ENCODE measurements around the gene KNOP1. TPM values are rescaled to one million over a fixed set of nuclear protein-coding genes. Genes with fewer than 3 reads are reported as not detected.

Gene KNOP1, protein sequence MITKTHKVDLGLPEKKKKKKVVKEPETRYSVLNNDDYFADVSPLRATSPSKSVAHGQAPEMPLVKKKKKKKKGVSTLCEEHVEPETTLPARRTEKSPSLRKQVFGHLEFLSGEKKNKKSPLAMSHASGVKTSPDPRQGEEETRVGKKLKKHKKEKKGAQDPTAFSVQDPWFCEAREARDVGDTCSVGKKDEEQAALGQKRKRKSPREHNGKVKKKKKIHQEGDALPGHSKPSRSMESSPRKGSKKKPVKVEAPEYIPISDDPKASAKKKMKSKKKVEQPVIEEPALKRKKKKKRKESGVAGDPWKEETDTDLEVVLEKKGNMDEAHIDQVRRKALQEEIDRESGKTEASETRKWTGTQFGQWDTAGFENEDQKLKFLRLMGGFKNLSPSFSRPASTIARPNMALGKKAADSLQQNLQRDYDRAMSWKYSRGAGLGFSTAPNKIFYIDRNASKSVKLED
- total RNA-seq = 10.1 and 17.3 TPM in 2 replicates

DNA sequence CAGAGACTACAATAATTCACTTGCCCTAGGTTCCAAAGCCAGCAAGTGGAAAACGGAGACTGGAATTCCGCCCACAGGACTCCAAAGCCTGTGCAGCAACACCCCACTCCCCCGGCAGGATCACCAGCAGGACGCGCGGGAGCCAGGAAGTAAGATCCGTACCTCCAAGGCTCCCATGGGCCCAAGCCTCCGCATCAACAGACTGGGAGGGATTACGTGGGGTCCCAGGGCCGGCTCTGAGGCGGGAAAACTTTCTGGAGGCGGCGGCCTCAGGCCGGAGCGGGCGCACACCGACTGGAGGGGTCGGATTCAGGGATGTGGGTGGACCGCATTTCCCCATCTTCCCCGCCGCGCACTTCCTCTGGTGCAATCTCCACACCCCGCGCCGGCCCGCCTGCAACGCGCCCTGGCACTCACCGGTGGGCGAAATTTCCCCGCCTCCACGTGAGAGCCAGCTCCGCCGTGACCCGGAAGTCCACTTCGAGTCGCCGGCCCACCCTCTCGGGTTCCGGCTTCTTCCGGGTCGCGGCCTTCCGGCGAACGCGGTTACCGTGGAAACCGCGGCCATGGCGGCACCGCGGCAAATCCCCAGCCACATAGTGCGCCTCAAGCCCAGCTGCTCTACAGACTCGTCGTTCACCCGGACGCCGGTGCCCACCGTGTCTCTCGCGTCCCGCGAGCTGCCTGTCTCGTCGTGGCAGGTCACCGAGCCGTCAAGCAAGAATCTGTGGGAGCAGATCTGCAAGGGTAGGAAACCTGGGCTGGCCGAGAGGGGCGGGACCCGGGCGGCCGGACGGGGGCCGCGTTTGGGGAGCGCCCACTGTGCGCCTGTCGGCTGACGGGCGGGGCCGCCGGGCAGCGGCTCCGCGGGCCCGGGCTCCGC, at the start of gene KNOP1, which contains the start of gene IQCK:
Gene KNOP1 (minus strand): TSS at position 487 of the 883 bp plus-strand sequence. CDS start 3,192 bp downstream, outside the sequence.
Gene IQCK (plus strand): TSS at position 531 of the 883 bp plus-strand sequence. CDS start 36 bp downstream, at position 567.

Other genes starting within 250 kb of the KNOP1 start
- 46.8 and 48.1 TPM in 2 replicates for gene GDE1, start 196.1 kb downstream of the KNOP1 start, total RNA-seq
- 11.8 and 17.1 TPM in 2 replicates for gene CCP110, start 194.3 kb downstream of the KNOP1 start, total RNA-seq
- 24.8 and 26.1 TPM in 2 replicates for gene VPS35L, start 162.5 kb downstream of the KNOP1 start, total RNA-seq
- gene IQCK, start within 50 bp of the KNOP1 start, total RNA-seq = 4.0 and 9.6 TPM in 2 replicates
- gene GPRC5B, start 166.6 kb upstream of the KNOP1 start, total RNA-seq = 8.6 and 11.6 TPM in 2 replicates

Measured in regular cardiac myocyte (primary cell).